Measurements from ENCODE around the gene GPER1. TPM values are rescaled to one million over a fixed set of nuclear protein-coding genes. Genes with fewer than 3 reads are reported as not detected.
"Not testable (repeated sequence)": the region's sequence is repeated elsewhere in the genome, so short reads cannot be mapped to it uniquely, and the experiment has no call there.

GPER1 gene
- total RNA-seq, 1 donor from 2014 or later, result 1.2 TPM

- Mint-ChIP-seq H3K36me3 (peaks cover 5% of the 10 kb centered on the region), H3K27me3 (ENCODE audit: insufficient read depth, low read depth) (peaks cover 3% of the 10 kb centered on the region), H3K27ac (no peak overlapping the region), H3K4me1 (peaks cover 3% of the 10 kb centered on the region), H3K4me3 (no peak overlapping the region), H3K9me3 (peaks cover 5% of the 10 kb centered on the region)
- no peaks in the 10 kb centered on the region for H3F3A ChIP-seq (ENCODE audit: low read depth)
- TF ChIP-seq CTCF (IDR thresholded peaks at IDR 0.05) (no peak), EZH2 (IDR thresholded peaks at IDR 0.05) (no peak), EZH2phosphoT487 (IDR thresholded peaks at IDR 0.05) (no peak)
- no peaks in the 10 kb centered on the region for H3K4me1 ChIP-seq
- no peaks in the 10 kb centered on the region for H3K27me3 ChIP-seq
- H3K4me2 ChIP-seq, result no peak overlapping the region
- no peak overlapping the region for H3K4me3 ChIP-seq
- H4K20me1 ChIP-seq (ENCODE audit: low read depth), result peaks cover 4% of the 10 kb centered on the region
- peak overlapping the region; percentile 13 for H3K9ac ChIP-seq
- no peak overlapping the region for H2AFZ ChIP-seq (replicated peaks)
- no peak for DNase-seq (ENCODE audit: low spot score)
- no peaks in the 10 kb centered on the region for H3K9me3 ChIP-seq (ENCODE audit: low read depth)
- no peaks in the 10 kb centered on the region for H3K36me3 ChIP-seq
- peaks cover 36% of the 10 kb centered on the region for H3K79me2 ChIP-seq (ENCODE audit: low read depth)
- H3K27ac ChIP-seq, result no peak overlapping the region
Observed at GRCh38 chr7:1114505-1114904, 26.6 kb downstream of the GPER1 start.

GRCh38 chr7:1115171-1116045, 27.5 kb downstream of the GPER1 start:
- H3K27me3 ChIP-seq; H3K4me2 ChIP-seq; H3K4me1 Mint-ChIP-seq; H3K4me3 Mint-ChIP-seq; H3K27ac ChIP-seq; DNase-seq (ENCODE audit: low spot score); H4K20me1 ChIP-seq (ENCODE audit: low read depth); H3K36me3 Mint-ChIP-seq; H3F3A ChIP-seq (ENCODE audit: low read depth); H3K9me3 Mint-ChIP-seq; H3K36me3 ChIP-seq; H3K4me3 ChIP-seq; H3K4me1 ChIP-seq; H2AFZ ChIP-seq (replicated peaks); H3K9me3 ChIP-seq (ENCODE audit: low read depth); H3K9ac ChIP-seq; H3K27me3 Mint-ChIP-seq (ENCODE audit: insufficient read depth, low read depth): not testable (repeated sequence)
- peak overlapping the region; percentile 42 for H3K27ac Mint-ChIP-seq
- H3K79me2 ChIP-seq (ENCODE audit: low read depth), result peaks cover 36% of the 10 kb centered on the region

GRCh38 chr7:1116383-1117008, 28.6 kb downstream of the GPER1 start:
- not testable (repeated sequence) for DNase-seq (ENCODE audit: low spot score); H3K4me3 ChIP-seq; H2AFZ ChIP-seq (replicated peaks); H3K27ac ChIP-seq; H3K4me1 ChIP-seq; H3K9me3 ChIP-seq (ENCODE audit: low read depth); H3F3A ChIP-seq (ENCODE audit: low read depth); H3K9ac ChIP-seq; H3K27ac Mint-ChIP-seq; H3K9me3 Mint-ChIP-seq; H3K4me3 Mint-ChIP-seq; H3K27me3 ChIP-seq; H3K36me3 ChIP-seq; H3K36me3 Mint-ChIP-seq; H3K4me2 ChIP-seq; H3K27me3 Mint-ChIP-seq (ENCODE audit: insufficient read depth, low read depth)
- Histone ChIP-seq H4K20me1 (ENCODE audit: low read depth) (peaks cover 10% of the 10 kb centered on the region), H3K79me2 (ENCODE audit: low read depth) (peaks cover 43% of the 10 kb centered on the region)
- H3K4me1 Mint-ChIP-seq, result peaks cover 15% of the 10 kb centered on the region

- no peak overlapping the region for H3K4me3 Mint-ChIP-seq
- Histone ChIP-seq H3K4me1 (peaks cover 3% of the 10 kb centered on the region), H2AFZ (replicated peaks) (no peak overlapping the region), H3K27ac (no peak overlapping the region), H3K9ac (no peak overlapping the region), H3F3A (ENCODE audit: low read depth) (no peaks in the 10 kb centered on the region), H3K9me3 (ENCODE audit: low read depth) (no peaks in the 10 kb centered on the region), H3K79me2 (ENCODE audit: low read depth) (peaks cover 50% of the 10 kb centered on the region), H4K20me1 (ENCODE audit: low read depth) (peaks cover 15% of the 10 kb centered on the region), H3K36me3 (no peaks in the 10 kb centered on the region), H3K4me3 (no peak overlapping the region), H3K27me3 (no peaks in the 10 kb centered on the region), H3K4me2 (no peak overlapping the region)
- H3K36me3 Mint-ChIP-seq, result peaks cover 5% of the 10 kb centered on the region
- no peak for DNase-seq (ENCODE audit: low spot score)
- H3K27me3 Mint-ChIP-seq (ENCODE audit: insufficient read depth, low read depth), result peaks cover 6% of the 10 kb centered on the region
- H3K9me3 Mint-ChIP-seq, result peaks cover 5% of the 10 kb centered on the region
- H3K4me1 Mint-ChIP-seq, result peaks cover 18% of the 10 kb centered on the region
- no peak overlapping the region for H3K27ac Mint-ChIP-seq
- no peak for TF ChIP-seq EZH2phosphoT487 (IDR thresholded peaks at IDR 0.05)
- no peak for TF ChIP-seq EZH2 (IDR thresholded peaks at IDR 0.05)
- no peak for TF ChIP-seq CTCF (IDR thresholded peaks at IDR 0.05)
Observed at GRCh38 chr7:1117321-1117928, 29.5 kb downstream of the GPER1 start.
